Nephron (organoid): Measurements from ENCODE around the gene LRRC8B.

Experiments used
- H3K27ac Mint-ChIP-seq, 3 experiments: 2 replicates each; pipeline ENCODE4 v1.8.0; 2020; ENCODE audit warnings: mixed read lengths in 3 of 3, mild to moderate bottlenecking in 2 of 3, moderate library complexity in 1 of 3
- H3K27me3 Mint-ChIP-seq: 2 replicates; pipeline ENCODE4 v1.8.0; 2021; ENCODE audit warnings: low read depth, mild to moderate bottlenecking, moderate library complexity, mixed read lengths
- H3K36me3 Mint-ChIP-seq: 2 replicates; pipeline ENCODE4 v1.8.0; 2020; ENCODE audit warnings: low read depth, mixed read lengths
- H3K4me1 Mint-ChIP-seq: 2 replicates; pipeline ENCODE4 v1.8.0; 2020; ENCODE audit warnings: mixed read lengths
- H3K4me3 Mint-ChIP-seq, 3 experiments: 2 replicates each; pipeline ENCODE4 v1.8.0; 2020; ENCODE audit warnings: mild to moderate bottlenecking in 3 of 3, mixed read lengths in 3 of 3, moderate library complexity in 2 of 3
- H3K9me3 Mint-ChIP-seq: 2 replicates; pipeline ENCODE4 v1.8.0; 2020; ENCODE audit warnings: mixed read lengths
- TF ChIP-seq, protein P1 (sequence below), 3 experiments: fragments of 200-600 bp; sonication (generic); IDR thresholded peaks; one replicate each; pipeline ENCODE4 v1.5.0; 2021; ENCODE audit warnings: antibody characterized with exemption in 3 of 3; ENCODE audit not compliant: unreplicated experiment in 3 of 3

The LRRC8B gene

GRCh38 chr1:89609781-89610456, 85.3 kb downstream of the LRRC8B start:
- TF ChIP-seq, protein P1, sequence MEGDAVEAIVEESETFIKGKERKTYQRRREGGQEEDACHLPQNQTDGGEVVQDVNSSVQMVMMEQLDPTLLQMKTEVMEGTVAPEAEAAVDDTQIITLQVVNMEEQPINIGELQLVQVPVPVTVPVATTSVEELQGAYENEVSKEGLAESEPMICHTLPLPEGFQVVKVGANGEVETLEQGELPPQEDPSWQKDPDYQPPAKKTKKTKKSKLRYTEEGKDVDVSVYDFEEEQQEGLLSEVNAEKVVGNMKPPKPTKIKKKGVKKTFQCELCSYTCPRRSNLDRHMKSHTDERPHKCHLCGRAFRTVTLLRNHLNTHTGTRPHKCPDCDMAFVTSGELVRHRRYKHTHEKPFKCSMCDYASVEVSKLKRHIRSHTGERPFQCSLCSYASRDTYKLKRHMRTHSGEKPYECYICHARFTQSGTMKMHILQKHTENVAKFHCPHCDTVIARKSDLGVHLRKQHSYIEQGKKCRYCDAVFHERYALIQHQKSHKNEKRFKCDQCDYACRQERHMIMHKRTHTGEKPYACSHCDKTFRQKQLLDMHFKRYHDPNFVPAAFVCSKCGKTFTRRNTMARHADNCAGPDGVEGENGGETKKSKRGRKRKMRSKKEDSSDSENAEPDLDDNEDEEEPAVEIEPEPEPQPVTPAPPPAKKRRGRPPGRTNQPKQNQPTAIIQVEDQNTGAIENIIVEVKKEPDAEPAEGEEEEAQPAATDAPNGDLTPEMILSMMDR (IDR thresholded peaks at IDR 0.05; ENCODE audit: unreplicated experiment in 3 of 3): no peak
- no peaks in the 10 kb centered on the region for H3K9me3 Mint-ChIP-seq
- H3K4me1 Mint-ChIP-seq: no peaks in the 10 kb centered on the region
- peaks cover 7% of the 10 kb centered on the region for H3K27me3 Mint-ChIP-seq
- no peaks in the 10 kb centered on the region for H3K36me3 Mint-ChIP-seq
- H3K4me3 Mint-ChIP-seq: no peak overlapping the region
- no peak overlapping the region for H3K27ac Mint-ChIP-seq

DNA sequence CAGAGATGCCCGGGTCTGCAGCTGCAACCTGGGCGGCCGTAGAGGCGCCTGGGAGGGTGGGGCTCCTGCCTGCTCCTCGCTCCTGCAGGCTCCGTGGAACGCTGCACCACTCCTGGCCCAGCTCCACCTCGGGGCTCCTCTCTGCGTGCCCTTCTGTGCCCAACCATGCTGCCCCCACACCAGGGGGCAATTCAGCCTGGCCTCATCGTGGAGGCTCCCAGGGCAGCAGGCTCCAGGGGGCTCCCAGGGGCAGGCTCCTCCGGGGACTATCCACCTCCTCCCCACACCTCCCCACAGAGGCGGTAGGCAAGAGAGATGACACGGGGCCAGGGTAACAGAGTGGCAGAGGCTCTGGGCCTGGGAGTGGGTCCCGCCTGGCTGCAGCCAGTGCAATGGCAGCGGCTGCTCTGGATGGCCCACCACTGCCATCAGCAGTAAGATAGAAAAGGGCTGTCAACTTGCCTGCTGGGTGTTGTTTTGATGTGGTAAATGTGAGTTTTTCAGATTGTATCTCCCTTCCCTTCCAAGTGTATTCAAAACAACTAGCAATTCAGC, 85.9 kb downstream of the LRRC8B start:
- H3K4me1 Mint-ChIP-seq: no peaks in the 10 kb centered on the region
- no peak overlapping the region for H3K27ac Mint-ChIP-seq
- no peaks in the 10 kb centered on the region for H3K9me3 Mint-ChIP-seq
- H3K4me3 Mint-ChIP-seq: no peak overlapping the region
- H3K36me3 Mint-ChIP-seq: no peaks in the 10 kb centered on the region
- TF ChIP-seq, protein P1 (IDR thresholded peaks at IDR 0.05; ENCODE audit: unreplicated experiment in 3 of 3): no peak
- peaks cover 7% of the 10 kb centered on the region for H3K27me3 Mint-ChIP-seq

DNA sequence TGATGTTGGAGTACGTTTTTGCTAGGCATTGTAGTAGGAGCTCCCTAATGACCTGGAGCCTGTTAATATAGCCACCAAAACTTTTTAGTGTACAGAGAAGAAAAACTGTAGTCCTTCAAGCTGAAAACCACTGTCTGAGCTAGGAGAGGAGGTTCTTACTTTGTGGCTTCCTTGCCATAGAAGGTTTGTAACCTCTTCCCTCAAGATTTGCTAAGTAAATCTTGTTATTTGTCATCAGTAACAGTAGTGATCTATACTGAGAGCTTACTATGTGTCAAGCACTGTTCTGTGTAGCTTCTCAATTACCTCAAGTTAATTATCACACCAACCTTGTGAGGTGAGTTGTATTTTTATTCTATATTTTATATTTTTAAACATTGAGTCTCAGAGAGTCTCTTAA, 87.1 kb downstream of the LRRC8B start:
- TF ChIP-seq, protein P1 (IDR thresholded peaks at IDR 0.05; ENCODE audit: unreplicated experiment in 3 of 3): no peak
- Mint-ChIP-seq H3K9me3 (no peaks in the 10 kb centered on the region), H3K27me3 (peaks cover 5% of the 10 kb centered on the region), H3K4me3 (no peak overlapping the region), H3K27ac (no peak overlapping the region), H3K4me1 (no peaks in the 10 kb centered on the region), H3K36me3 (no peaks in the 10 kb centered on the region)

DNA sequence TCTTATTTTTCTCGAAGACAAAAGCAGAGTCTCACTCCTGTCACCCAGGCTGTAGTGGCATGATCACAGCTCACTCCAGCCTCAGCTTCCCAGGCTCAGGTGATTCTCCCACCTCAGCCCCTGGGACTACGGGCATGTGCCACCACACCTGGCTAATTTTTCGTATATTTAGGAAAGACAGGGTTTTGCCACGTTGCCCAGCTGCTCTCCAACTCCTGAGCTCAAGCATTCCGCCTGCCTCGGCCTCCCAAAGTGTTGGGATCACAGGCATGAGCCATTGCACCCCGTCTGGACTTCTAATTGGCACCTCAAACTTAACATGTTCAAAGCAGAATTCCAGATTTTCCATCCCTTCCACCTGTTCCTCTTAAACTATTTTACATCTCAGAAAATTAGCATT, 89.3 kb downstream of the LRRC8B start:
- no peak overlapping the region for H3K4me3 Mint-ChIP-seq
- H3K27me3 Mint-ChIP-seq: peaks cover 3% of the 10 kb centered on the region
- H3K27ac Mint-ChIP-seq: no peak overlapping the region
- H3K36me3 Mint-ChIP-seq: no peaks in the 10 kb centered on the region
- H3K4me1 Mint-ChIP-seq: no peaks in the 10 kb centered on the region
- TF ChIP-seq, protein P1 (IDR thresholded peaks at IDR 0.05; ENCODE audit: unreplicated experiment in 3 of 3): no peak
- H3K9me3 Mint-ChIP-seq: no peaks in the 10 kb centered on the region

GRCh38 chr1:89615676-89616598, 91.3 kb downstream of the LRRC8B start:
- H3K27ac Mint-ChIP-seq: no peak overlapping the region
- no peaks in the 10 kb centered on the region for H3K27me3 Mint-ChIP-seq
- no peak overlapping the region for H3K4me3 Mint-ChIP-seq
- H3K4me1 Mint-ChIP-seq: no peaks in the 10 kb centered on the region
- no peaks in the 10 kb centered on the region for H3K36me3 Mint-ChIP-seq
- TF ChIP-seq, protein P1 (IDR thresholded peaks at IDR 0.05; ENCODE audit: unreplicated experiment in 3 of 3): no peak
- no peaks in the 10 kb centered on the region for H3K9me3 Mint-ChIP-seq
